GM18951 (cell line): ENCODE results near the gene TTC28.

Experiments
- POLR2A ChIP-seq: IDR thresholded peaks from 4 replicates; pipeline ENCODE4 v1.6.1; 2011; ENCODE audit warnings: mild to moderate bottlenecking; ENCODE audit not compliant: insufficient read length, insufficient read depth; ENCODE audit errors: extremely low read depth
- in situ Hi-C: fragments of 300-500 bp; cut with MboI; formaldehyde crosslinking; loops from one replicate; pipeline ENCODE4 v1.12.0; 2022; ENCODE audit warnings: low sequenced_read_pairs, mixed read lengths, inconsistent platforms; ENCODE audit not compliant: unreplicated experiment

Gene TTC28

DNA sequence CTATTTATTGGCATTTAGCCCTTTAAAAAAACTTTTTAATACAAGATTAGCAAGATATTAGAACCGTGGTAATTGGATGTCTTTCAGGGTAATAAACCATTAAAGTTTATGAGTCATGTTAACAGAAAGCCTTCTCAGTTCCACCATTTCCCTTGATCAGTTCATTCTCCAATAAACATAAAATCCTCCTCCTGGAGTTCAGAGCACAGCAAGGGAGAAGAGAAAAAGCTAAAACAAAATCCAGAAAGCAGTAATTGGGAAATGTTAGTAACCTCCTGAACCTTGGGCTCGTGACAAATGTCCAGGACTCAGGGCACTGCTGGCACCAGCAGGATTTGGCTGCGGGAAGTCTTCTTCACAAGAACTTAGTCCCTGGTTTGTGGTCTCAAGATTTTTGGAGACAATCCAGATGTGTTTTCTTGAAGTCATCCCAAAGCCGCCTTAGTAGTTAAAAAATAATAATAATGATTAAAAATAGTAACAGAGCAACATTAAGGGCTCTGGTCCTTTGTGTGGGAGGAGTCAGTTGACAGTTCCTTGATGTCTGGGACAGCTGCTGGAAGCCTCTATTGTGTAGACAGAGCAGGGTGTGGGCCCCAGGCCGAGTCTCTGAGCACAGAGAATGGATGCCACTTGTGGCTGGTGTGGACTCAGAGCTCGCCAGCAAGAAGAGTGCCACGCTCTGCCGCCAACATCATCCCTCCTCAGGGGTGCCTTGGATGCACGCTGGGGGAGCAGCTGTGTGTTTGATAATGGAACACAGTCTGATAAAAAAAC, 717.2 kb downstream of the TTC28 start:
- TF ChIP-seq POLR2A, result no peak
- in situ Hi-C loops, result no loop called here

DNA sequence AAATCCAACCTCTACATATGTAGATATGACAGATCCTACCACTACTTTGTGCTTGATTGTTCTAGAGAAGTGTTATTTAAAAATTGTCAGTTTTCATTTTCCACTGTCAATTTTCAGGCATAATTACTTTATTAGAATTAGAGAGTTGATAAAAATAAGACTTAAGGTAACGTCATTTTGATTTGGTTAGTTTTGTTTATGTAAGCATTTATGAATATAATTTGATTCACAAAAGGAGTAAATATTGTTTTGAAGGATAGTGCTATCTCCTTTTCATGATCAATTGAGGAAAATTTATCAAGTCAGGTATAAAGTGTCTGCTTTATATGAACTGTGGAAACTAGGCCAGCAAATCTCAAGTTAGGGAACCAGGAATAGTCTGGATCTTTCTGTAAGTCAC, 718.0 kb downstream of the TTC28 start:
- no peak for TF ChIP-seq POLR2A
- in situ Hi-C loops, result no loop called here

DNA sequence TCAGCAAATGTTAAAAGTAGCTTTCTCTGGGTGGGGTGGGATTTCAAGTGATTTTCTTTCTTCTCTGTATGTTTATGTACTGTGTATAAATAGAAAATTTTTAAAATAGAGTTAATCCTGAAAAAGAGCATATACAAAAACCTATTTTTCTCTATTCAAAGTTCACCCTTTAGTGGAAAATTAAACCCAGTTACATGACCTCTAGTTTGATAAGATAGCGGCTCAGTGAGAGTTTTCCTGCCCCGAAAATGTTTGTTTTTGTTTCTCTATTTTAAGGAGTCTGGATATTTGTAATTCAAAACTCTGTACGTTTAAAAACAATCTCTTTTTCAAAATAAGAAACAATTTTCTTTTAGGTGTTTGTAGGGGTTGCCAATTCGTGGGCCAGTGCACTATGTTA, 718.5 kb downstream of the TTC28 start:
- no peak for TF ChIP-seq POLR2A
- in situ Hi-C loops, result no loop called here

DNA sequence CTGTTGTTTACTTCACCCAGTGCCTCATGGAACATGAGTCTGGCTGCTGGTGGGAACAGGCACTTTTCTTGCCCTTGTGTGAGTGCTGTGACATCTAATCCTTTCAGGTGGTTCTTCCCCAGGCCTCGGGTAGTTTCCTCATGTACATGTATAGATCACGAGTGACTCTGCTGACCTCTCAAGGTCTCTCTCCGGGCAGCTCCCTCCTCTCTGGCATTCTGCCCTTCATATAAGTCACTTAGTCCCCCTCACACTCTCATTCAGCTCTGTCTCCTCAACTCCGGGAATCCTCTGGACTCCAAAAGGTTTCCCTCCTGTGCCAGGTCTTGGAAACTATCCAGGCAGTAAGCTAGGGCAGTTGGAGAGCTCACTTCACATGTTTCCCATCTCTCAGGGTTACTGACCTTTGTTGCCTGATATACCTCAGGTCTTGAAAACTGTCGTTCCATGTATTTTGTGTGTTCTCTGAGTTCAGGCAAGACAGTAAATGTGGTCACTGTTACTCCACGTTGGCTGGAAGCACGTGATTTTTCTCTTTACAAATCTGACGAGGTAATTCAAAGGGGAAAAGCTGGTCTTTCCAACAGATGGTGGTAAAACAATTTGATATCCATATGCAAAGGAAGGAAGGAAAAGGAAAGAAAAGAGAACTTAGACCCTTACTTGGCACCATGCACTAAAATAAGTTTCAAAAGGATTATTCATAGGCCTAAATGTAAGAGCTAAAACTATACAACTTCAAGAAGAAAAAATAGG, 720.1 kb downstream of the TTC28 start:
- in situ Hi-C loops, result no loop called here
- TF ChIP-seq POLR2A, result no peak

DNA sequence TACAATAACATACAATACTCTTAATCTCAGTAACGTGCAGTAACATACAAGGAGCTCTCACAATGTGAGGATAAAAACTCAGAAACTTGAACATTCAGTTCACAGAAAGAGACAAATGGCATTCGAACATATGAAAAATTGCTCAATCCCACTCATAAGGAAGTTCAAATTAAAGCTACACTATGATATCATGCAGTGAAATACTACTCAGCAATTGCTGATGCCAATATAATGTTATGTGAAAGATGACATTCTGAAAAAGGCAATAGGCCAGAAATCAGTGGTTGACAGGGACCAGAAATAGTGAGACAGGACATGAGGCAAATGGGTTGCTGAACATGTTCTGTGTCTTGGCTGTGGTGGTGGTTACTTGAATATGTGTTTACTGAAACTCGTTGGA, 726.9 kb downstream of the TTC28 start:
- in situ Hi-C loops, result no loop called here
- no peak for TF ChIP-seq POLR2A

DNA sequence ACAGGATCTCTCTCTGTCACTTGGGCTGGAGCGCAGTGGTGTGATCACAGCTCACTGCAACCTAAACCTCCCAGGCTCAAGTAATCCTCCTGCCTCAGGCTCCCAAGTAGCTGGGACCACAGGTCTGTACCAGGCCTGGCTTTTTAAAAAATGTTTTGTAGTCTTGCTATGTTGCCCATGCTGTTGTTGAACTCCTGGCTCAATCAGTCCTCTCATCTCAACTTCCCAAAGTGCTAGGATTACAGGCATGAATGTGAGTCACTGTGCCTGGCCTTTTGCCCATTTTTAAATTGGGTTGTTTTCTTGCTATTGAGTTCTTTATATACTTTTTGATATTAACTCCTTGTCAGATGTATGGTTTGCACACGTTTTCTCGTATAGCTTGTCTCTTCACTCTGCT, 727.5 kb downstream of the TTC28 start:
- no peak for TF ChIP-seq POLR2A
- in situ Hi-C loops, result no loop called here

DNA sequence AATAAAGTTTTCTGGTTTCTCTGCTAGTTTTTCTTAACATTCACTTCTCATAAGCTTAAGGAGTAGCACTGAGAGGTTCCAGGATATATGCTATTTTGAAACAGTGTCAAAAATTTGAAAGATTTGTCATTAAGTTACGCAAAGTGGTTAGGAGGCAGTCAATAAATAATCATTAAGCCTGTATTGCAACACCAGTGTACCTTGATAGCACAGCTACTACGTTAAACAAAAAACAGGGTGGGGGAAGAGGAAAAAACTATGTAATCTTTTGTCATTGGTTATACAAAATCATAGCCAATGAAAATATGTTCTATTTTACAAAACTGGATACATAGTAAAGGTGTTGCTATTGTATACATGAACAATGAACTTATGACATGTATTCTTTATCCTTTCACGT, 730.2 kb downstream of the TTC28 start:
- in situ Hi-C loops, result no loop called here
- no peak for TF ChIP-seq POLR2A

DNA sequence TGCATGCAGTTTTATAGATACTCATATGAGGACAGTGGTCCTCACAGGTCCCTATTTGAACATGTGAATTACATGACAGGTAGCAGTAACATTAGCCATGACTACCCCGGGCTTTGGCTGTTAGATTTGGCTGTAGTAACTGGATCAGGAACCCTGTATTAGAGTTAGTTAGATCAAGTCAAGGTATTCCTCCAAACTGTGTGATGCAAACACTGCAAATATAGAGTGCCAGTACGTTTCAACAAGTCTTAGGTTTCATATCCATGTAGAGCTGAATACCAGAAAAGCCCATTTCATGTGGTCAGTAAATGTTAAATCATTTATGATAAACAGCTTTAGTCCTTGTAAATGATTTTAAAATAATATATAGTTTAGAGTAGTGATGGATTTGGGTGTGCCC, 731.1 kb downstream of the TTC28 start:
- in situ Hi-C loops, result no loop called here
- TF ChIP-seq POLR2A, result no peak

DNA sequence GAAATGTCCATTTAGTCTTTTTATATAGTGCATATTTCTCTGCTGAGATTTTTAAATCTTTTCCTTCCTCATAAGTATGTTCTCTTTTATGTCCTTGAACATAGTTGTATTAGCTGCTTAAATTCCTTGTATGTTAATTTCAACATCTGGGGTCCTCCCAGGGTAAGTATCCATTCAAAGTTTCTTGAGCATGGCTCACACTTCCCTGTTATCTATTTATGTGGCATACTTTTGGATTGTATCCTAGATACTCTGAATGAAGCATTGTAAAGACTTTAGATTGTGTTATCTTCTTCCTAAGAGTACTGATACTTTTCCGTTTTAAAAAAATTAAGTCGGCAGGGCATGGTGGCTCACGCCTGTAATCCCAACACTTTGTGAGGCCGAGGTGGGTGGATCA, 732.2 kb downstream of the TTC28 start:
- no peak for TF ChIP-seq POLR2A
- in situ Hi-C loops, result no loop called here

DNA sequence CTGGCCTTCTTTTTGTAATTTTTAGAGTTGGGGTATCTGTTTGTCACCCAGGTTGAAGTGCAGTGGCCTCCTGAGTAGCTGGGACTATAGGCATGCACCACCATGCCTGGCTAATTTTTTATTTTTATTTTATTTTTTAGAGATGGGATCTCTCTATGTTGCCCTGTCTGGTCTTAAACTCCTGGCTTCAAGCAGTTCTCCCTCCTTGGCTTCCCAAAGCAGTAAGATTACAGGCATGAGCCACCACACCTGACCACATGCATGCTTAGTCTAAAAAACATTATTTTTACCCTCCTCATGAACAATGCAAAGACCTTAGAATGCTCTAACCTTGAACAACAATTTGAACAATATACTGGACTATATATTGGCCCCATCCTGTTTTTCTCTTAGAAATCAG, 738.5 kb downstream of the TTC28 start:
- TF ChIP-seq POLR2A, result no peak

DNA sequence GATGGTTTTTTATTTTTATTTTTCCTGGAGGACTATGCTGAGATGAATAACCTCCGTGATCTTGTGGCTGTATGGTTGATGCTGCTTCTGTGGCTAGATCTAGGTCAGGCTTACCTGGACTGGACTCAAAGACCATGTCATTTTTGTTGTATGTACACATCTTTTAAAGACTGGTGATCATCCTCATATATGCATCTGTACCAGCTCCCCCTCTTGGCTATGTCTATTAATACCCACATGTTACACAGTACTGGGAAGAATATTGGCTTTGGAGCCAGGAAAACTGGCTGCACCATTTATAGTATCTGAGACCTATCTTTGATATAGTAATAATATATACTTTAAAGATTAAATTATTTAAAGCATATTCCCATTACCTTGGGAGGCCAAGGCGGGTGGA, 742.2 kb downstream of the TTC28 start:
- TF ChIP-seq POLR2A, result no peak
- in situ Hi-C loops, result no loop called here

More for the DNA sequence above, 738.5 kb downstream of the TTC28 start:
- in situ Hi-C loops, result no loop called here

DNA sequence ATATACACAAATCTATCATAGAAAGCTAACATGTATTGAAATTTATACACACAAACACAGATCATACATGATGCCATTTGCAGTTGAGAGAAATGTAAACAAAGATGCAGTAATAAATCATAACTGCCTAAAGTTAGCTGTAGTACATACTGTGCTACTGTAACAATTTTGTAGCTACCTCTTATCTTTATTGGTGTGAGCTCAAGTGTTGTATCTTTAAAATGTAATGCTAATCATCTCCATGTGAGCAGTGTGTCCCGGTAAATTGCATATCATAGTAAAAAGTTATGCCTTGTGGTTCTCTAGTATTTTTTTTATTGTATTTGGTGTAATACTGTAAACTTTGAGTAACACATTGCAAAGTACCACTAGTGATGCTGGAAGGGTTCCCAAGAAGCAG, 743.7 kb downstream of the TTC28 start:
- in situ Hi-C loops, result no loop called here
- no peak for TF ChIP-seq POLR2A

DNA sequence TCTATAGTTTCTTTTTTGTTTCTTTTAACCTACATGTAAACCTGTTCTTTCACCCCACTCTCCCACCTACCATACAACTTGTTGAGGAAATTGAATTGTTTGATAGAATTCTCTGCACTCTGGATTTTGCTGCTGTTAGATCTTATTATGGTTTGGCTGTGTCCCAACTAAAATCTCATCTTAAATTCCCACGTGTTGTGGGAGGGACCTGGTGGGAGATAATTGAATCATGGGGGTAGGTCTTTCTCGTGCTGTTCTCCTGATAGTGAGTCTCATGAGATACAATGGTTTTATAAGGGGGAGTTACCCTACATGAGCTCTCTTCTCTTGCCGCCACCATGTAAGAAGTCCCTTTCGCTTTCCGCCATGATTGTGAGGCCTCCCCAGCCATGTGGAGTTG, 745.6 kb downstream of the TTC28 start:
- TF ChIP-seq POLR2A, result no peak
- in situ Hi-C loops, result no loop called here

DNA sequence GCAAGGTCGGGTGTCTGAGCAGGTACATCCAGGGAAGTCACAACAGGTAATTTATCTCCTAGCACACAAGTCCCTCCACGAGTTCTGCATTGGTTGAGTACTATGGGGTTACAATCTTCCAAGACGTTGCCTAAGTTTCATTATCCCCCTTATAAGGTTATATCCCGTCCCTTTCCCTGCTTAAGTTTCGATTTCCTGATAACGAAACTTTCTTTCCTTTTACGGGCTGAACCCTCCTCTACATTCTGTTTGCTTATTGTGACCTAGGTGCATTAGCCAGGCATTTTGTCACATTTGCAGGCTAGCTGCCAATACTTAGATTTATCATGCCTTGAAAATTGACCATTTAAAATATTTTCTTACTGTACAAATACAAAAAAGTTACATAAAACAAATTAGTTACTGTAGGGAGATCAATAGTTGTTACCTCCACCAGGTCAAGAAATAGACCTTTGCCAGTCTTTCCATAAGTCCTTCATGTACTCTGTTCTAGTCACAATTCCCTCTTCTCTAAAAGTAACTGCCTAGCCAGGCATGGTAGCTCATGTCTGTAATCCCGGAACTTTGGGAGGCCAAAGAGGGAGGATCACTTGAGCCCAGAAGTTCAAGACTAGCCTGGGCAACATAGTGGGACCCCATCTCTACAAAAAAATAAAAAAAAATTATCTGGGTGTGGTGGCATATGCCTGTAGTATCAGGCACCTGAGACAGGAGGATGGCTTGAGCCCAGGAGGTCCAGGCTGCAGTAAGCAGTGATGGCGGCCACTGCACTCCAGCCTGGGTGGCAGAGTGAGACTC, 746.3 kb downstream of the TTC28 start:
- no peak for TF ChIP-seq POLR2A
- in situ Hi-C loops, result no loop called here
